Activated T-cell treated with anti-CD3 and anti-CD28 coated beads, Interleukin-2, amount 50 U/mL, for 72 hours (primary cell): ENCODE results near the gene EXOC3L4. TPM values are rescaled to one million over a fixed set of nuclear protein-coding genes. Genes with fewer than 3 reads are reported as not detected.
A peak's percentile ranks its signal among the peaks of the same experiment; 100 is the strongest.
"Not testable (repeated sequence)": the region's sequence is repeated elsewhere in the genome, so short reads cannot be mapped to it uniquely, and the experiment has no call there.

Experiments
- ATAC-seq, 2 donors: fragments of 150-1000 bp; cut with Tn5 transposase; replicated peaks in 1 of 2; 2 replicates each; pipeline ENCODE4 v1.10.0; 2021; ENCODE audit warnings: moderate library complexity in 2 of 2, mild to moderate bottlenecking in 1 of 2
- DNase-seq, 2 donors: peaks; one replicate each; pipeline ENCODE4 v3.0.0; 2021 to 2022; ENCODE audit warnings: mixed read lengths in 1 of 2
- H3K27ac Mint-ChIP-seq: one replicate; pipeline ENCODE4 v1.8.0; 2022; ENCODE audit warnings: mild to moderate bottlenecking, moderate library complexity, mixed read lengths
- H3K27me3 Mint-ChIP-seq: one replicate; pipeline ENCODE4 v1.8.0; 2022; ENCODE audit warnings: low read depth, mixed read lengths
- H3K36me3 Mint-ChIP-seq, 2 donors: one replicate each; pipeline ENCODE4 v1.8.0; 2022; ENCODE audit warnings: mixed read lengths in 2 of 2, mild to moderate bottlenecking in 1 of 2; ENCODE audit not compliant: insufficient read depth in 2 of 2
- H3K4me1 Mint-ChIP-seq: one replicate; pipeline ENCODE4 v1.8.0; 2022; ENCODE audit warnings: low read depth, mixed read lengths
- H3K4me3 Mint-ChIP-seq, 2 donors: one replicate each; pipeline ENCODE4 v1.8.0; 2022; ENCODE audit warnings: mild to moderate bottlenecking in 2 of 2, mixed read lengths in 2 of 2, moderate library complexity in 2 of 2
- H3K9me3 Mint-ChIP-seq, 2 donors: one replicate each; pipeline ENCODE4 v1.8.0; 2022; ENCODE audit warnings: mixed read lengths in 2 of 2
- total RNA-seq, 2 donors: library from RNA; stranded (reverse); gene quantifications; one replicate each; pipeline ENCODE4 v1.2.3, GENCODE V29; 2022

Gene EXOC3L4
- total RNA-seq, 2 donors from 2014 or later: not detected

DNA sequence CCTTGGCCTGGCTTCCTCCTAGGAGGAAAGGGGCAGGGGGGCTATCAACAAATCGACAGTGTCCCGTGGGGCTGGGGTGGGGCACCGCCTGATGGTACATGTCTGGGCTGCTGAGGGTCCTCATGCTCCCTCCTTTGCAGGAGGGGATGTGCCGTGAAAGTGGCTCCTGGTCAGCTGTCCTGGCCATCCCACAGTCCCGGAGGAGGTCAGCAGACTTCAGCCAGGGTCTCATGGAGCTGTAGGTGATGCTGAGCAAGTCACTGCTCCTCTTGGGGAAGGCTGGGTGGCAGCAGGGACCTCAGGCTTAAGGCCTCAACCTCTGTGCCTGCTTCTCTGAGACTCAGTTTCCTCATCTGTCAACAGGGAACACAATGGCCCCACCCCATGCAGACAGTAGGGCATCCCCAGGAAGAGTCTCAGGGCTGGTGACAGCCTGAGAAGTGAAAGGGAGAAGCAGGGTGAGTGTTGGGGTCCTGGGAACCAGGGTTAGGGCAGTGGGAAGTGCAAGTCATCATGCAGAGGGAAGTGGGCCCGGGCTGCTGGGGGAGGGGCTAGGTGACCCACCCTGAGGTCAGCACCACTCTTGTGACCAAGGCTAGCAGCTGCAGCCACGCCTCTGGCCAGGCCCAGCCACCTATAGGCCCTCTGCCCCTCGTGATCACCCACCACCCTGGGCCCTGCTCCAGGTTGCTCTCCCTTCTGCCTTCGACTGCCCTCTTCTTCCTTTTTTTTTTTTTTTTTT is 24.3 kb downstream of the EXOC3L4 start:
- peaks cover 21% of the 10 kb centered on the region for H3K27me3 Mint-ChIP-seq
- H3K4me1 Mint-ChIP-seq: peaks cover 16% of the 10 kb centered on the region
- no peaks in the 10 kb centered on the region for H3K36me3 Mint-ChIP-seq
- ATAC-seq: no peak
- DNase-seq: no peak
- H3K9me3 Mint-ChIP-seq: no peaks in the 10 kb centered on the region
- H3K27ac Mint-ChIP-seq: no peak overlapping the region
- H3K4me3 Mint-ChIP-seq: no peak overlapping the region

GRCh38 chr14:103119527-103119926 is 25.0 kb downstream of the EXOC3L4 start:
- not testable (repeated sequence) for H3K9me3 Mint-ChIP-seq, ATAC-seq, H3K27ac Mint-ChIP-seq, H3K36me3 Mint-ChIP-seq, H3K4me3 Mint-ChIP-seq, DNase-seq
- H3K4me1 Mint-ChIP-seq: peaks cover 17% of the 10 kb centered on the region
- peaks cover 26% of the 10 kb centered on the region for H3K27me3 Mint-ChIP-seq

GRCh38 chr14:103121121-103121845 is 26.8 kb downstream of the EXOC3L4 start:
- peaks cover 26% of the 10 kb centered on the region for H3K27me3 Mint-ChIP-seq
- H3K27ac Mint-ChIP-seq: no peak overlapping the region
- no peaks in the 10 kb centered on the region for H3K9me3 Mint-ChIP-seq
- no peaks in the 10 kb centered on the region for H3K36me3 Mint-ChIP-seq
- no peak overlapping the region for H3K4me3 Mint-ChIP-seq
- ATAC-seq (no peak), DNase-seq (no peak)
- H3K4me1 Mint-ChIP-seq: peaks cover 10% of the 10 kb centered on the region

DNA sequence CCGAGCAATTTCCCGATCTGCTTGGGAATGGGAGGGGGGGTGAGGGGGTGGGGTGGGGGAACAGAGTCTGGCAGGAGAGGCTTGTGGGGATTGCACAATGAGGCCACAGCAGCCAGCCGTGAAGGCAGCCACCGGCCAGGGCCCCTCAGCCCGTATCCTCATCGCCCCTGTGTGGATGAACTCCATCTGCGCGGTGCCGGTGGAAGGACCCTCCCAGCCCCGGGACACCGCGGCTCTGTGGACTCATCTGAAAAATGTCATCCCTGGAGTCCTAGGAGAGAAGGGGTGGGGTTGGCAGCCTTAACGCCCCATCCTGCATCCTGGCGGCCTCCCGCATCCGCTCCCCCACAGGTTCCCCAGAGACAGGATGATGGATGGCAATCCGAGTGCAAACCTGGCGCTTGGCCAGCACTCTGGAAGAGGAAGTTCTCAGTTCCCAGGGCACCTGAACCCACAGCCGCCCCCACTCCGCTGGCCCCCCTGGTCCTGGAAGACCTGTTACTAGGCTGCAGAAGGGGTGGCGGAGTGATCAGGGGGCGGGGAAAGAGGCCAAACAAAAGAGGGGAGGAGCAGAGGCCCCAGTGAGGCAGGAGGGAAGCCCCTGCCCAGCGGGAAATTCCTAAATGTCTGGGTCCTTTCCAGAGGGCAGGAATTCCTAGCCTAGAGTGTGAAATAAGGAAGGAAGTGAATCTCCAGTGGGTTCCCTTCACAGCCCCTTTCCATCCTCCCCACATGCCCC is 27.5 kb downstream of the EXOC3L4 start:
- H3K9me3 Mint-ChIP-seq: no peaks in the 10 kb centered on the region
- no peak overlapping the region for H3K27ac Mint-ChIP-seq
- peak overlapping the region; percentile 36 to 65 for H3K4me3 Mint-ChIP-seq
- DNase-seq (no peak), ATAC-seq (no peak)
- H3K4me1 Mint-ChIP-seq: peaks cover 10% of the 10 kb centered on the region
- H3K36me3 Mint-ChIP-seq: no peaks in the 10 kb centered on the region
- H3K27me3 Mint-ChIP-seq: peaks cover 26% of the 10 kb centered on the region

DNA sequence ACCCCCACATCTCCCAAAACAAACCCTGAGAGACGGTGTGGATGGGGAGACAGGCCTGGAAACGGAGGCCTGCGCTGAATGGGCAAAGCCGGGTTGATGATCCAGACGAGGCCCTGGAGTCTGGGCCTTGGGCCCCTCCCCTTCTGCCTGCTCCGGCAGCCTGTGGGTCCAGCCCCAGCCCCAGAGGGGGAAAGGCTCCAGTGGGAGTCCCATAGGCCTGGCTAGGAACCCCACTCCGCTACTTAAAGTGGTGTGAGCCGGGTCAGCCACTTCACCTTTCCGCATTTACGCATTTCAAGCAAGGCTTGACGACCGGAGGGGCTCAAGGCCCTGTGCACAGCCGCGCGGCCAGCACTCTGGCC is 28.0 kb downstream of the EXOC3L4 start:
- no peaks in the 10 kb centered on the region for H3K36me3 Mint-ChIP-seq
- DNase-seq (no peak), ATAC-seq (no peak)
- no peaks in the 10 kb centered on the region for H3K9me3 Mint-ChIP-seq
- H3K27me3 Mint-ChIP-seq: peaks cover 26% of the 10 kb centered on the region
- H3K27ac Mint-ChIP-seq: no peak overlapping the region
- peaks cover 10% of the 10 kb centered on the region for H3K4me1 Mint-ChIP-seq
- peak overlapping the region in 1 of 2 donors; percentile 65 for H3K4me3 Mint-ChIP-seq

- no peak for DNase-seq
- Mint-ChIP-seq H3K27ac (no peak within 1 kb of the TSS), H3K36me3 (no peaks in the 10 kb centered on the region), H3K4me3 (peak within 1 kb of the TSS; percentile 43 to 65), H3K9me3 (no peaks in the 10 kb centered on the region), H3K27me3 (peaks cover 26% of the 10 kb centered on the region), H3K4me1 (peaks cover 10% of the 10 kb centered on the region)
- peak; percentile 51 to 57 for ATAC-seq
These were observed 28.6 kb downstream of the EXOC3L4 start, which contains the start of gene TNFAIP2 for GRCh38 chr14:103122947-103123633. TNFAIP2 (plus strand) TSS chr14:103123461; CDS start chr14:103126458, 2,997 bp downstream.

- H3K27ac Mint-ChIP-seq: no peak overlapping the region
- H3K36me3 Mint-ChIP-seq: no peaks in the 10 kb centered on the region
- H3K4me1 Mint-ChIP-seq: peaks cover 10% of the 10 kb centered on the region
- H3K9me3 Mint-ChIP-seq: no peaks in the 10 kb centered on the region
- ATAC-seq (peak; percentile 24 to 50), DNase-seq (no peak)
- peaks cover 26% of the 10 kb centered on the region for H3K27me3 Mint-ChIP-seq
- peak overlapping the region; percentile 43 to 59 for H3K4me3 Mint-ChIP-seq
These were observed 29.3 kb downstream of the EXOC3L4 start for GRCh38 chr14:103123634-103124500.

DNA sequence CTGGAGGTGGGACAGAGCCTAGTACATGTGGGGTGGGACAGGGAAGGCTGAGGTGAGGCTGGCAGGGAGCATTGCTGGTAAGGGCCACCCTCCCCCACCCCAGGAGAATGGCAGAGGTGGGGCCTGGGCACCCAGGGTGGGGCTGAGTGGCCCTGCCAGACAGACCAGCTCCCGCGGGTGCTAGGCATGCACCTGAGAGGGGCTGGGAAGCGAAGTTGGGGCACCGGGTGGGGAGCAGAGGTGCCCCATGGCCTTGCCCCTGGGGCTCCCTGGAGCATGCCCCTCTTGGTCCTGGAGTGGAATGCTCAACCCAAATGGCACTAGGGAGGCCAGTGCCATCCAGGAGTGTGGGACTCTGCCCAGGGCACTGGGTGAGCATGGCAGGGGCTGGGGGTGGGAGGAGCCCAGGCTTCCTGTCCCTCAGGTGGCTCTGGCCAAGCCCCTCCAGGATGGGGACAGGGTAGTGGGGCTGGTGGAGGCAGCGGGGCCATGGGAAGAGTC is 30.0 kb downstream of the EXOC3L4 start:
- peaks cover 25% of the 10 kb centered on the region for H3K27me3 Mint-ChIP-seq
- no peak overlapping the region for H3K4me3 Mint-ChIP-seq
- DNase-seq: no peak
- H3K9me3 Mint-ChIP-seq: no peaks in the 10 kb centered on the region
- H3K36me3 Mint-ChIP-seq: no peaks in the 10 kb centered on the region
- peaks cover 10% of the 10 kb centered on the region for H3K4me1 Mint-ChIP-seq
- no peak for ATAC-seq
- no peak overlapping the region for H3K27ac Mint-ChIP-seq

- H3K9me3 Mint-ChIP-seq: no peaks in the 10 kb centered on the region
- H3K36me3 Mint-ChIP-seq: no peaks in the 10 kb centered on the region
- DNase-seq (no peak), ATAC-seq (no peak)
- H3K4me1 Mint-ChIP-seq: peaks cover 10% of the 10 kb centered on the region
- H3K4me3 Mint-ChIP-seq: no peak overlapping the region
- peaks cover 19% of the 10 kb centered on the region for H3K27me3 Mint-ChIP-seq
- no peak overlapping the region for H3K27ac Mint-ChIP-seq
These were observed 30.9 kb downstream of the EXOC3L4 start for GRCh38 chr14:103125098-103126070.

GRCh38 chr14:103126088-103126872 is 31.8 kb downstream of the EXOC3L4 start:
- DNase-seq: no peak
- ATAC-seq: no peak
- Mint-ChIP-seq H3K27ac (no peak overlapping the region), H3K36me3 (no peaks in the 10 kb centered on the region), H3K27me3 (peaks cover 10% of the 10 kb centered on the region), H3K4me3 (no peak overlapping the region), H3K9me3 (no peaks in the 10 kb centered on the region), H3K4me1 (peaks cover 10% of the 10 kb centered on the region)
